Gastroesophageal sphincter (tissue), 4 donors: Measurements from ENCODE around the gene WNT10A. TPM values are rescaled to one million over a fixed set of nuclear protein-coding genes. Genes with fewer than 3 reads are reported as not detected.
"Not testable (repeated sequence)": the region's sequence is repeated elsewhere in the genome, so short reads cannot be mapped to it uniquely, and the experiment has no call there.

ENCODE experiments used
- ATAC-seq: fragments of 150-250 bp; one replicate; pipeline ENCODE4 v1.9.1; 2016; ENCODE audit warnings: mild to moderate bottlenecking, moderate library complexity
- H3K27ac ChIP-seq, 4 donors: fragments of 200-600 bp; sonication (generic) in 3 of 4; 1 replicate in 3 of 4; 2 replicates in 1 of 4; pipeline ENCODE4 v1.5.1; 2016 to 2019
- H3K27me3 ChIP-seq: fragments of 200-600 bp; sonication (generic); one replicate; pipeline ENCODE4 v1.5.1; 2019
- H3K36me3 ChIP-seq, 2 donors: fragments of 200-600 bp; sonication (generic); one replicate each; pipeline ENCODE4 v1.5.1; 2019; ENCODE audit warnings: control low read depth in 1 of 2
- H3K4me1 ChIP-seq, 3 donors: fragments of 200-600 bp; sonication (generic); 1 replicate in 2 of 3; 2 replicates in 1 of 3; pipeline ENCODE4 v1.5.1; 2016 to 2019; ENCODE audit warnings: control low read depth in 2 of 3
- H3K4me3 ChIP-seq, 2 donors: fragments of 200-600 bp; sonication (generic); one replicate each; pipeline ENCODE4 v1.5.1; 2019; ENCODE audit warnings: mild to moderate bottlenecking in 1 of 2, moderate library complexity in 1 of 2
- H3K9me3 ChIP-seq, 3 donors: fragments of 200-600 bp; sonication (generic); one replicate each; pipeline ENCODE4 v1.5.1; 2017 to 2019; ENCODE audit warnings: control low read depth in 2 of 3
- CTCF ChIP-seq, 4 experiments: fragments of 200-600 bp in 2 of 4; fragments of 450-650 bp in 2 of 4; sonication (generic) in 1 of 4; IDR thresholded peaks; one replicate each; pipeline ENCODE4 v1.5.1; 2017 to 2019; ENCODE audit warnings: antibody characterized with exemption in 4 of 4, mild to moderate bottlenecking in 2 of 4, moderate library complexity in 2 of 4
- EP300 ChIP-seq: sonication (generic); formaldehyde crosslinking; IDR thresholded peaks from one replicate; pipeline ENCODE4 v1.6.1; 2017; ENCODE audit warnings: antibody characterized with exemption, mild to moderate bottlenecking
- POLR2A ChIP-seq, 2 donors: fragments of 450-650 bp; IDR thresholded peaks; one replicate each; pipeline ENCODE4 v1.6.1; 2017; ENCODE audit warnings: antibody characterized with exemption in 2 of 2, mild to moderate bottlenecking in 2 of 2, moderate library complexity in 1 of 2
- POLR2AphosphoS5 ChIP-seq: sonication (generic); formaldehyde crosslinking; IDR thresholded peaks from one replicate; pipeline ENCODE4 v1.6.1; 2017; ENCODE audit warnings: antibody characterized with exemption
- WGBS, 2 donors: methylation state at CpG; one replicate each; pipeline ENCODE4 v1.1.5; 2018; ENCODE audit warnings: low coverage in 1 of 2; 5-methylcytosine and 5-hydroxymethylcytosine counted together
- small RNA-seq, 4 donors: library from RNA; depleted of rRNA; stranded (forward); fragments of <200 nt; gene quantifications; one replicate each; pipeline ENCODE3, GENCODE V24; 2016
- total RNA-seq, 4 donors: library from RNA; depleted of rRNA; stranded (reverse); fragments of >200 nt; gene quantifications; one replicate each; pipeline ENCODE4 v1.1.0, GENCODE V29; 2016

WNT10A gene
- total RNA-seq, 4 donors from 2014 or later, result not detected

DNA sequence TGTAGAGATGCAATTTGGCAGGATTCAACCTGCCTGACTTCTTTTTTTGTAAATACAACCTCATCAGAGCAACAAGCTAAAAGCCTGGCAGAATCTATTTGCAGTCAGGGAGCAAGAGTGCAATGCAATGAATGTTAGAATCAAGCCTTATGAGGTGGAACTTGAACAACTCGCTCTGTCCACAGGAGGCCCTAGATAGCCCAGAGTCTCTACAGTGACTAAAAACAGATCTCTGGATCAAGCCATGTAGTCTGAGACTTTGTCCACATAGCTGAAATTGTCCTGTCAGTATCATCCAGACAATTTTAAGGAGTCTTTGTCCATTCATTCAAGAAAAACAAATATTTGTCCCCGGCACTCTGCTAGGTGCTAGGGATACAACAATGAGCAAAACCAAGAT lies 46.8 kb downstream of the WNT10A start:
- Histone ChIP-seq H3K4me1 (no peaks in the 10 kb centered on the region), H3K27me3 (peaks cover 41% of the 10 kb centered on the region), H3K9me3 (peaks cover 0 to 11% (median 0%) of the 10 kb centered on the region in 3 donors), H3K27ac (no peak overlapping the region), H3K4me3 (no peak overlapping the region), H3K36me3 (no peaks in the 10 kb centered on the region)
- WGBS, 2 donors, result 71 to 83% methylated on average over 2 of the region's 2 CpGs
- ATAC-seq, result no peak
- TF ChIP-seq POLR2A (IDR thresholded peaks at IDR 0.05), result no peak
- TF ChIP-seq CTCF (IDR thresholded peaks at IDR 0.05), result no peak
- TF ChIP-seq POLR2AphosphoS5, result no peak
- no peak for TF ChIP-seq EP300

DNA sequence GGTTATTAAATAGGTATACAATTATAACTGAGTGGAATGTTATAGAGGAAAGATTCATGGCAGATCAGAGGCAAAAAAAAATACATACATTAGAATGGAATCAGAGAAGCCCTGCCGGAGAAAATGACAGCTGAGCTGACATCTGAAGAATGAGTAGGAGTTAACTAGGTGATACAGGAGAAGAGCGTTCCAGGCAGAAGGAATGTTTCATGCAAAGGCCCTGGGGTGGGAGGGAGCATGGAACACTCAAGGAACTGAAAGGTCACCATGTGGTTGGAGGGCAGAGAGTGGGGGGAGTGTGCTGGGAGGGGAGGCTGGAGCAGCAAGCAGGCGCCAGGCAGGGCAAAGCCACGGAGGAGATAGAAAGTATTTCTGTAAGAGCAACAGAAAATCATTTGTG lies 47.2 kb downstream of the WNT10A start:
- Histone ChIP-seq H3K27ac (no peak overlapping the region), H3K36me3 (no peaks in the 10 kb centered on the region), H3K4me3 (no peak overlapping the region), H3K27me3 (peaks cover 41% of the 10 kb centered on the region), H3K4me1 (no peaks in the 10 kb centered on the region), H3K9me3 (peaks cover 0 to 11% (median 0%) of the 10 kb centered on the region in 3 donors)
- ATAC-seq, result no peak
- TF ChIP-seq EP300 (no peak), CTCF (IDR thresholded peaks at IDR 0.05) (no peak), POLR2A (IDR thresholded peaks at IDR 0.05) (no peak), POLR2AphosphoS5 (no peak)
- 35 to 66% methylated on average over 4 of the region's 4 CpGs for WGBS, 2 donors

DNA sequence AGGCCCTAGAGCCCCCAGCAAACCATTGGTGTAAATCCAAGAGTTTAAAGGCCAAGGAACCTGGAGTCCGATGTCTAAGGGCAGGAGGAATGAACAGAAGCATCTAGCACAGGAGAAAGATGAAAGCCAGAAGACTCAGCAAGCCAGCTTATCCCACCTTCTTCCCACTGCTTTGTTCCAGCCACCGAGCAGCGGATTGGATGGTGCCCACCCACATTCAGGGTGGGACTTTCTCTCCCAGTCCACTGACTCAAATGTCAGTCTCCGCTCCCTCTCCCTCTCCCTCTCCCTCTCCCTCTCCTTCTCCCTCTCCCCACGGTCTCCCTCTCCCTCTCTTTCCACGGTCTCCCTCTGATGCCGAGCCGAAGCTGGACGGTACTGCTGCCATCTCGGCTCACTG lies 49.8 kb downstream of the WNT10A start:
- 81 to 100% methylated on average over 1 to 4 of the region's 10 CpGs for WGBS, 2 donors
- H3K36me3 ChIP-seq, H3K27ac ChIP-seq, ATAC-seq, H3K9me3 ChIP-seq, H3K4me3 ChIP-seq, H3K4me1 ChIP-seq: not testable (repeated sequence)
- peaks cover 39% of the 10 kb centered on the region for H3K27me3 ChIP-seq

GRCh38 chr2:218931751-218932150 lies 51.1 kb downstream of the WNT10A start:
- no CpG with 5 or more reads among the region's 25 CpGs for WGBS, 2 donors
- not testable (repeated sequence) for H3K4me1 ChIP-seq, ATAC-seq, H3K27ac ChIP-seq, H3K4me3 ChIP-seq, H3K36me3 ChIP-seq, H3K9me3 ChIP-seq
- peaks cover 51% of the 10 kb centered on the region for H3K27me3 ChIP-seq

Small RNAs within 50 kb of the gene (small RNA-seq; reads per million reads assigned to genes)
- 0 reads per million in 4 donors for gene RNU6-642P

Other genes starting within 250 kb of the WNT10A start
- 10 to 100 TPM; 10.8 to 33.3 (median 24.6) TPM for gene ZNF142, start 221.2 kb upstream of the WNT10A start, total RNA-seq
- 10 to 100 TPM; 24.3 to 37.4 (median 29.9) TPM for gene BCS1L, start 221.2 kb upstream of the WNT10A start, total RNA-seq
- gene RNF25, start 208.8 kb upstream of the WNT10A start, total RNA-seq, result 10 to 100 TPM; 16.3 to 24.6 (median 17.7) TPM
- 10 to 100 TPM; 16.7 to 36.6 (median 22.2) TPM for gene STK36, start 208.8 kb upstream of the WNT10A start, total RNA-seq
- 10 to 100 TPM in 2 of 4 donors, 1 to 10 TPM in 2; 6.5 to 12.1 (median 8.7) TPM for gene TTLL4, start 170.0 kb upstream of the WNT10A start, total RNA-seq
- 10 to 100 TPM; 20.9 to 29.0 (median 23.5) TPM for gene CYP27A1, start 98.7 kb upstream of the WNT10A start, total RNA-seq
- gene PRKAG3, start 49.0 kb upstream of the WNT10A start, total RNA-seq, result not detected
- gene WNT6, start 21.0 kb upstream of the WNT10A start, total RNA-seq, result 1 to 10 TPM; 1.3 to 4.2 (median 4.0) TPM
- under 1 TPM in 2 of 4 donors, not detected in 2; 0.27 to 0.35 TPM for gene CDK5R2, start 78.8 kb downstream of the WNT10A start, total RNA-seq
- not detected for gene FEV, start 104.3 kb downstream of the WNT10A start, total RNA-seq
- not detected for gene CRYBA2, start 112.6 kb downstream of the WNT10A start, total RNA-seq
- not detected for gene CFAP65, start 160.7 kb downstream of the WNT10A start, total RNA-seq
- gene IHH, start 180.1 kb downstream of the WNT10A start, total RNA-seq, result under 1 TPM in 1 of 4 donors, not detected in 3; 0.23 TPM